Psoas muscle (tissue), 8 donors: ENCODE data around the gene KIAA0753. TPM values are rescaled to one million over a fixed set of nuclear protein-coding genes. Genes with fewer than 3 reads are reported as not detected.

Experiments used
- ATAC-seq, 4 donors: fragments of 200-7000 bp; cut with Tn5 transposase; one replicate each; pipeline ENCODE4 v1.9.1; 2020; ENCODE audit warnings: moderate library complexity in 3 of 4, mild to moderate bottlenecking in 2 of 4
- DNase-seq, 2 donors: peaks; one replicate each; pipeline ENCODE4 v3.0.0-alpha.2; 2020
- H3K27ac ChIP-seq: fragments of 200-600 bp; one replicate; pipeline ENCODE4 v1.8.0; 2022
- H3K27me3 ChIP-seq, 3 donors: fragments of 200-600 bp in 1 of 3; one replicate each; pipeline versions ENCODE4 v1.6.1 to v1.8.0; 2013 to 2022; ENCODE audit warnings: low read length in 2 of 3, mild to moderate bottlenecking in 2 of 3, moderate library complexity in 1 of 3; ENCODE audit not compliant: insufficient read depth in 3 of 3
- H3K36me3 ChIP-seq, 2 donors: fragments of 200-600 bp in 1 of 2; one replicate each; pipeline versions ENCODE4 v1.6.1 to v1.8.0; 2013 to 2022; ENCODE audit warnings: low read depth in 1 of 2, mild to moderate bottlenecking in 1 of 2, moderate library complexity in 1 of 2; ENCODE audit not compliant: insufficient read depth in 1 of 2
- H3K4me1 ChIP-seq: fragments of 200-600 bp; one replicate; pipeline ENCODE4 v1.8.0; 2022
- H3K4me3 ChIP-seq: fragments of 200-600 bp; one replicate; pipeline ENCODE4 v1.8.0; 2022; ENCODE audit warnings: mild to moderate bottlenecking
- H3K9me3 ChIP-seq: fragments of 200-600 bp; one replicate; pipeline ENCODE4 v1.8.0; 2022
- WGBS, 3 donors: extraction: QIAGEN DNeasy Blood & Tissue Kit; methylation state at CpG; one replicate each; pipeline versions ENCODE4 v1.1.6 to v1.1.7; 2013; 5-methylcytosine and 5-hydroxymethylcytosine counted together
- intact Hi-C, 2 donors: fragments of 100-400 bp; cut with DNase I; formaldehyde crosslinking; loops; one replicate each; pipeline versions ENCODE4 v1.11.0 to v1.14.2; 2022
- polyA plus RNA-seq, 3 donors: library from polyadenylated mRNA; stranded (reverse); fragments of 200-250 nt; gene quantifications; one replicate each; pipeline ENCODE4 v1.2.3, GENCODE V29; 2013
- total RNA-seq, 4 donors: library from RNA; stranded (reverse); fragmentation: NEBNext Ultra II Directional in 2 of 4; extraction: Animal tissue kit (Norgen Biotek cat#: 25700) in 2 of 4; gene quantifications; one replicate each; pipeline versions ENCODE4 v1.2.1 to v1.2.4, GENCODE V29; 2021 to 2023
- TF ChIP-seq, protein P1 (sequence below): fragments of 200-600 bp; IDR thresholded peaks from one replicate; pipeline ENCODE4 v1.8.0; 2022; ENCODE audit warnings: antibody characterized with exemption
- donor health status: healthy with polysubstance abuse.
- donor health status: DM: no; HTN: no; CAD: no; lungs with moderate emphysema.
- donor health status: Bipolar disorder and iron deficiency.
- donor health status: healthy.
- donor health status: DM: yes; HTN: yes; CAD: no.
- donor health status: DM: no; HTN: no; CAD: no.
- donor health status: DM: no; HTN: no; CAD: no.
- donor health status: DM: yes; HTN: yes; CAD: no.

KIAA0753 gene
- total and polyA plus RNA-seq, 7 donors: 2.4 to 4.7 (median 3.0) TPM

- Histone ChIP-seq H3K9me3 (no peaks in the 10 kb centered on the region), H3K27me3 (peaks cover 0 to 37% (median 11%) of the 10 kb centered on the region in 3 donors), H3K4me1 (no peaks in the 10 kb centered on the region), H3K27ac (no peak overlapping the region), H3K4me3 (no peak overlapping the region), H3K36me3 (no peaks in the 10 kb centered on the region)
- TF ChIP-seq, protein P1, sequence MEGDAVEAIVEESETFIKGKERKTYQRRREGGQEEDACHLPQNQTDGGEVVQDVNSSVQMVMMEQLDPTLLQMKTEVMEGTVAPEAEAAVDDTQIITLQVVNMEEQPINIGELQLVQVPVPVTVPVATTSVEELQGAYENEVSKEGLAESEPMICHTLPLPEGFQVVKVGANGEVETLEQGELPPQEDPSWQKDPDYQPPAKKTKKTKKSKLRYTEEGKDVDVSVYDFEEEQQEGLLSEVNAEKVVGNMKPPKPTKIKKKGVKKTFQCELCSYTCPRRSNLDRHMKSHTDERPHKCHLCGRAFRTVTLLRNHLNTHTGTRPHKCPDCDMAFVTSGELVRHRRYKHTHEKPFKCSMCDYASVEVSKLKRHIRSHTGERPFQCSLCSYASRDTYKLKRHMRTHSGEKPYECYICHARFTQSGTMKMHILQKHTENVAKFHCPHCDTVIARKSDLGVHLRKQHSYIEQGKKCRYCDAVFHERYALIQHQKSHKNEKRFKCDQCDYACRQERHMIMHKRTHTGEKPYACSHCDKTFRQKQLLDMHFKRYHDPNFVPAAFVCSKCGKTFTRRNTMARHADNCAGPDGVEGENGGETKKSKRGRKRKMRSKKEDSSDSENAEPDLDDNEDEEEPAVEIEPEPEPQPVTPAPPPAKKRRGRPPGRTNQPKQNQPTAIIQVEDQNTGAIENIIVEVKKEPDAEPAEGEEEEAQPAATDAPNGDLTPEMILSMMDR: no peak
- 69 to 75% (median 71%) methylated on average over 12 of the region's 12 CpGs for WGBS, 3 donors
- intact Hi-C loops: no loop called here
- ATAC-seq (no peak), DNase-seq (no peak)
Observed at GRCh38 chr17:6568184-6568758, 72.2 kb downstream of the KIAA0753 start.

GRCh38 chr17:6567528-6568183, 72.9 kb downstream of the KIAA0753 start:
- 20 to 30% (median 23%) methylated on average over 15 of the region's 15 CpGs for WGBS, 3 donors
- peak in 1 of 4 donors; percentile 21 for ATAC-seq
- Histone ChIP-seq H3K27me3 (peaks cover 0 to 39% (median 11%) of the 10 kb centered on the region in 3 donors), H3K9me3 (no peaks in the 10 kb centered on the region), H3K27ac (no peak overlapping the region), H3K4me3 (no peak overlapping the region), H3K36me3 (no peaks in the 10 kb centered on the region), H3K4me1 (no peaks in the 10 kb centered on the region)
- no peak for DNase-seq
- TF ChIP-seq, protein P1: no peak
- intact Hi-C loops: no loop called here

DNA sequence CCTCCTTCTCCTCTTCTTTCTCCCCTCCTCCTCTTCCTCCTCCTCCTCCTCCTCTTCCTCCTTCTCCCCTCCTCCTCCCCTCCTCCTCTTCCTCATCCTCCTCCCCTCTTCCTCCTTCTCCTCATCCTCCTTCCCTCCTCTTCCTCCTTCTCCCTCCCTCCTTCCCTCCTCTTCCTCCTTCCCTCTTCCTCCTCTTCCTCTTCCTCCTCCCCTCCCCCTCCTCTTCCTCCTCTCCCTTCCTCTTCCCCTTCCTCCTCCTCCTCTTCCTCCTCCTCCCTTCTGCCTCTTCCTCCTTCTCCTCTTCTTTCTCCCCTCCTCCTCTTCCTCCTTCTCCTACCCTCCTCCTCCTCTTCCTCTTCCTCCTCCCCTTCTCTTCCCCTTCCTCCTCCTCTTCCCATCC, 79.1 kb downstream of the KIAA0753 start:
- no peak for ATAC-seq
- no peak for DNase-seq
- H3K9me3 ChIP-seq: no peaks in the 10 kb centered on the region
- TF ChIP-seq, protein P1: no peak
- H3K4me1 ChIP-seq: no peaks in the 10 kb centered on the region
- intact Hi-C loops: no loop called here
- no peak overlapping the region for H3K27ac ChIP-seq
- no peaks in the 10 kb centered on the region for H3K36me3 ChIP-seq
- no peak overlapping the region for H3K4me3 ChIP-seq
- peaks cover 0 to 42% (median 9%) of the 10 kb centered on the region in 3 donors for H3K27me3 ChIP-seq

- TF ChIP-seq, protein P1: no peak
- intact Hi-C loops: no loop called here
- Histone ChIP-seq H3K27ac (no peak overlapping the region), H3K27me3 (peaks cover 0 to 44% (median 11%) of the 10 kb centered on the region in 3 donors), H3K36me3 (no peaks in the 10 kb centered on the region), H3K4me3 (no peak overlapping the region), H3K9me3 (no peaks in the 10 kb centered on the region), H3K4me1 (no peaks in the 10 kb centered on the region)
- no peak for DNase-seq
- no peak for ATAC-seq
- 75 to 85% (median 80%) methylated on average over 3 of the region's 3 CpGs for WGBS, 3 donors
Observed at GRCh38 chr17:6560496-6560895, 80.0 kb downstream of the KIAA0753 start.
